Right atrium auricular region (tissue), 2 donors: Measurements from ENCODE around the gene STX11. TPM values are rescaled to one million over a fixed set of nuclear protein-coding genes. Genes with fewer than 3 reads are reported as not detected.

Experiments
- DNase-seq: peaks from one replicate; pipeline ENCODE4 v3.0.0-alpha.2; 2019; ENCODE audit warnings: low spot score
- H3K27ac ChIP-seq, 2 donors: fragments of 200-600 bp; sonication (generic); 1 replicate in 1 of 2; 2 replicates in 1 of 2; pipeline ENCODE4 v1.5.1; 2016 to 2019
- H3K27me3 ChIP-seq, 2 donors: fragments of 200-600 bp; sonication (generic); one replicate each; pipeline versions ENCODE4 v1.5.1 to v1.6.0; 2017 to 2019
- H3K36me3 ChIP-seq: fragments of 200-600 bp; sonication (generic); one replicate; pipeline ENCODE4 v1.5.1; 2016
- H3K4me1 ChIP-seq, 2 donors: fragments of 200-600 bp; sonication (generic); one replicate each; pipeline versions ENCODE4 v1.5.1 to v1.6.0; 2017 to 2019
- H3K4me3 ChIP-seq, 2 donors: fragments of 200-600 bp; sonication (generic); 1 replicate in 1 of 2; 2 replicates in 1 of 2; pipeline ENCODE4 v1.5.1; 2017 to 2019; ENCODE audit warnings: mild to moderate bottlenecking in 1 of 2, moderate library complexity in 1 of 2
- H3K9me3 ChIP-seq, 2 donors: fragments of 200-600 bp; sonication (generic); one replicate each; pipeline ENCODE4 v1.5.1; 2019
- total RNA-seq, 2 donors: library from RNA; depleted of rRNA; stranded (reverse); fragments of >200 nt; gene quantifications; one replicate each; pipeline ENCODE4 v1.1.0, GENCODE V29; 2016
- TF ChIP-seq, protein P1 (sequence below), 2 donors: fragments of 200-600 bp; sonication (generic); IDR thresholded peaks; one replicate each; pipeline ENCODE4 v1.5.1; 2019; ENCODE audit warnings: antibody characterized with exemption in 2 of 2

Gene STX11
- total RNA-seq, 2 donors from 2014 or later = 7.3 to 21.5 TPM

DNA sequence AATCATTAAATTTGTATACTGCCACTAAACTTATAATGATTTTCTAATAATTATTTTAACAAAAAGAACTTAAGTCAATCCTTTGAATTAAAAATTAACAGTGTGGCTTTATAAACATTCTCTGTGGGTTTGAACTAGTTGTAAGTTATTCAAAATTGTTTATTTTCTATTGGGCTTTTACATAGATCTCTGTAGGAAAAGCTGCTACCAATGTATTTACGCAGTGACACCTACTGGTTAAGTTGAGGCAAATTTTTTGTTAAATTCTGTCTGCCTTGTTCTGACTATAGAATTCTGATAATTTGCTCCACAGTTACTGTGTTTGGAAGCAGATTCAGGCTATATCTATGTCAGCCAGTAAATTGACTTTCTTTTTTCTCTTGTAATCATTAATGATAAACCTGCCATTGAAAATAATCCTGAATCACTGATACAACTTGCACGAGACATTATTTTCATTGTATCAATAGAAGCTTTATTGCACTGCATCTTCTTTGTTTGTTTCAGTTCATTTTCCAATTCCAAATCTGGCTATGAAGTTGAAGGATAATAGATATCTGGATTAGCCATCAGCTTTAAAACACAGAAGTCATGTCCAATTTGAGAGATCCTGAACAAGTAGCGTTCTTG, 68.9 kb downstream of the STX11 start:
- H3K4me1 ChIP-seq = peaks cover 0 to 18% of the 10 kb centered on the region in 2 donors
- H3K4me3 ChIP-seq = no peak overlapping the region
- DNase-seq = no peak
- no peaks in the 10 kb centered on the region for H3K36me3 ChIP-seq
- no peak overlapping the region for H3K27ac ChIP-seq
- TF ChIP-seq, protein P1, sequence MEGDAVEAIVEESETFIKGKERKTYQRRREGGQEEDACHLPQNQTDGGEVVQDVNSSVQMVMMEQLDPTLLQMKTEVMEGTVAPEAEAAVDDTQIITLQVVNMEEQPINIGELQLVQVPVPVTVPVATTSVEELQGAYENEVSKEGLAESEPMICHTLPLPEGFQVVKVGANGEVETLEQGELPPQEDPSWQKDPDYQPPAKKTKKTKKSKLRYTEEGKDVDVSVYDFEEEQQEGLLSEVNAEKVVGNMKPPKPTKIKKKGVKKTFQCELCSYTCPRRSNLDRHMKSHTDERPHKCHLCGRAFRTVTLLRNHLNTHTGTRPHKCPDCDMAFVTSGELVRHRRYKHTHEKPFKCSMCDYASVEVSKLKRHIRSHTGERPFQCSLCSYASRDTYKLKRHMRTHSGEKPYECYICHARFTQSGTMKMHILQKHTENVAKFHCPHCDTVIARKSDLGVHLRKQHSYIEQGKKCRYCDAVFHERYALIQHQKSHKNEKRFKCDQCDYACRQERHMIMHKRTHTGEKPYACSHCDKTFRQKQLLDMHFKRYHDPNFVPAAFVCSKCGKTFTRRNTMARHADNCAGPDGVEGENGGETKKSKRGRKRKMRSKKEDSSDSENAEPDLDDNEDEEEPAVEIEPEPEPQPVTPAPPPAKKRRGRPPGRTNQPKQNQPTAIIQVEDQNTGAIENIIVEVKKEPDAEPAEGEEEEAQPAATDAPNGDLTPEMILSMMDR (IDR thresholded peaks at IDR 0.05) = peak in 1 of 2 donors; percentile 73
- no peaks in the 10 kb centered on the region for H3K9me3 ChIP-seq
- H3K27me3 ChIP-seq = no peaks in the 10 kb centered on the region

DNA sequence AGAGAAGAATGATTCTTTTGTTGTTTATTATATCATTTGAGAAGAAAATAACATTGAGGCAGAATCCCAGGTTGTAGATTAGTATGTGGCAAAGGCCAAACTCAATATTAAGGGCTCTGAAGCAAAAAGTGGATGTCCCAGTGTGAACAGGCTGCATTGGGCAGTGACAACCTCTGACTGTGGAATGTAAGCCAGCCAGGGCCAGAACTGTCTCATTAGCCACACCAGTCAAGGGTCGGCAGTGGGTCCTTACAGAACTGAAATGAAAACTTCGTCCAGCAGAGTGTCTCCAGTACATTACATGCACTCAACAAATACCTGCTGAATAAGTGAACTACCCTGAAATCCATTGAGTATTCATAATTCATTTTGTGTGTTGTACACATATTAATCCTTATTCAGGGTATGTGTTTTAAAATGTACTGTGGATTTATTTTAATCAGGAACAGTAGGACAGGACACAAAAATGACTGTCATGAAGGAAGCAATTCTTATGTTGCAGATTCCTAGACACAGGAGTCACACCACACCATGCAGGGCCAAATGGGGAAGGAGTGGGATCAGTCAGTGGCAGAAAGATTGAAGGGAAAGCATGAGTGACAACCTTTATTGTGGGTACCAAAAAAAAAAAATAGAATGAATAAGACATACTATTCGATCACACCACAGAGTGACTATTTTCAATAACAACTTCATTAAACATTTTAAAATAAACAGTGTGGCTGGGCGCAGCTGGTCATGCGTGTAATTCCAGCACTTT, 69.9 kb downstream of the STX11 start:
- Histone ChIP-seq H3K4me3 (no peak overlapping the region), H3K27ac (no peak overlapping the region), H3K36me3 (no peaks in the 10 kb centered on the region), H3K4me1 (peaks cover 0 to 14% of the 10 kb centered on the region in 2 donors), H3K27me3 (no peaks in the 10 kb centered on the region), H3K9me3 (no peaks in the 10 kb centered on the region)
- TF ChIP-seq, protein P1 (IDR thresholded peaks at IDR 0.05) = no peak
- no peak for DNase-seq

DNA sequence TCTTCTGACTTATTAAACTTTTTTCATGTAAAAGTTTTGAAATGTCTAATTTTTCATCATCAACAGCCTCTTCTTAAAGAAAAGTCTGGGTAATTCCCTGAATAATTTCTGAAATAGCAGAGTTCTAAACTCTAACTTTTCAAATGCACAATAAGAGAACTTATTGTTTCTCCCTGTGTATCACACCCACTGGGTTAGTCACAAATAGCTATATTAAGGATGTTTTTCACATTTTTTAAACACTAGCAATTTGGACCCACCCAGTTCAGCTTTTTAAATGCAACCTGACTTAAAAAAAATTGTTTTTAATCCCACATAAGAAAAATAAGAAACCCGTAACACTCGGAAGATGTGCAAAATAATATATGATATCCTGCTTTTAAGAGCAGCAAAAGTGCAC, 73.4 kb downstream of the STX11 start:
- H3K4me1 ChIP-seq = no peaks in the 10 kb centered on the region
- no peaks in the 10 kb centered on the region for H3K9me3 ChIP-seq
- no peak overlapping the region for H3K4me3 ChIP-seq
- no peaks in the 10 kb centered on the region for H3K27me3 ChIP-seq
- no peaks in the 10 kb centered on the region for H3K36me3 ChIP-seq
- no peak overlapping the region for H3K27ac ChIP-seq
- DNase-seq = no peak
- TF ChIP-seq, protein P1 (IDR thresholded peaks at IDR 0.05) = no peak

DNA sequence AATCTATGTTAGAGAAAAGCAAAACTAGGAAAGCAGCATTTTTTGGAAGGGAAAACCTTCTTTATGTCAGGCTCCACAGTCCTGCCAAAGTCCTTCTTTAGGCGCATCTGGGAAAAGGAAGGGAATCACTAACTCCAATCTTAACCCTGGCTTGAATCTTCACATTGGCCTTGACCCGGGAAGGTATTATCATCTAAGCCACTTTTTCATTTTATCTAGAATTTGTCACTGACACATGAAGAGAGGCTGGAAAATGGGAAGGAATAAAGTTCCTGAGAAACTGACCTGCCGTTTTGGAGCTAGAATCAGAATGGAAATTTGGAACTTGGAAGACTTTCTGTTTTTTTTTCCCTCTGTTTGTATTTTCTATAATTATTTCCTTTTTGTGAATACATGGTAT, 81.4 kb downstream of the STX11 start:
- H3K27me3 ChIP-seq = no peaks in the 10 kb centered on the region
- peak overlapping the region in 1 of 2 donors; percentile 10 for H3K27ac ChIP-seq
- H3K36me3 ChIP-seq = no peaks in the 10 kb centered on the region
- H3K9me3 ChIP-seq = no peaks in the 10 kb centered on the region
- no peak for DNase-seq
- H3K4me3 ChIP-seq = no peak overlapping the region
- peaks cover 0 to 9% of the 10 kb centered on the region in 2 donors for H3K4me1 ChIP-seq
- TF ChIP-seq, protein P1 (IDR thresholded peaks at IDR 0.05) = no peak

DNA sequence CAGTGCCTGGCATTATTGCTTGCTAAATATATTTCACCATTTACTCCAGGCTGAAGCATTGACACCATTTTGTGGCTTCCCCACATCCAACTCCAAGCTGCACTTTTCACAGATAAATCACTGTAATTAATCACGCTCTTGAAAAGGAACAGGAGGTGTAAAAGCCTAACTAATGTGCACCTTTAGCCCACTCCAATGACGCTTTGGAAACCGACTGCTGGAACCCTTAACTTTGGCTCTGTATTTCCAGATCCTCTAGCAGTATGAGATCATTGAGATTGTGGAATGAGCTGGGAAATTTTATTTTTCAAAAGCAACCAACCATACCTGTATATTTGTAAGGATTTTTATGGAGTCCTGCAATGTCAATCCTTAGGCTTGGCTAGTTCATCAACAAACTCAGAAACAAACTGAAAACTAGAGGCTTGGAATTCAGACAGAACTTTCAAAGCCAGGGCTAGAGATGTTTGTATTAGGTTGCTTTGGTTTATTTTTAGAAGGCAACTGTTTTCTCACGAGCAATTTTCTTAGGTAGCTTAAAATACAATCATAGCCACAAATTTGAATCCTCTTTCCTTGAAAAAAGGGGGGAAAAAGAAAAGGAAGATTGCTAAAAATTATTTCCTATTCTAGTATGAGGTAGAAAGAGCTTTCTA, 82.0 kb downstream of the STX11 start:
- peaks cover 0 to 9% of the 10 kb centered on the region in 2 donors for H3K4me1 ChIP-seq
- DNase-seq = no peak
- no peaks in the 10 kb centered on the region for H3K27me3 ChIP-seq
- H3K4me3 ChIP-seq = no peak overlapping the region
- no peaks in the 10 kb centered on the region for H3K36me3 ChIP-seq
- TF ChIP-seq, protein P1 (IDR thresholded peaks at IDR 0.05) = no peak
- no peaks in the 10 kb centered on the region for H3K9me3 ChIP-seq
- peak overlapping the region in 1 of 2 donors; percentile 10 for H3K27ac ChIP-seq
